Measurements from ENCODE around the gene SLC38A2.
A peak's percentile ranks its signal among the peaks of the same experiment; 100 is the strongest.

The SLC38A2 gene

DNA sequence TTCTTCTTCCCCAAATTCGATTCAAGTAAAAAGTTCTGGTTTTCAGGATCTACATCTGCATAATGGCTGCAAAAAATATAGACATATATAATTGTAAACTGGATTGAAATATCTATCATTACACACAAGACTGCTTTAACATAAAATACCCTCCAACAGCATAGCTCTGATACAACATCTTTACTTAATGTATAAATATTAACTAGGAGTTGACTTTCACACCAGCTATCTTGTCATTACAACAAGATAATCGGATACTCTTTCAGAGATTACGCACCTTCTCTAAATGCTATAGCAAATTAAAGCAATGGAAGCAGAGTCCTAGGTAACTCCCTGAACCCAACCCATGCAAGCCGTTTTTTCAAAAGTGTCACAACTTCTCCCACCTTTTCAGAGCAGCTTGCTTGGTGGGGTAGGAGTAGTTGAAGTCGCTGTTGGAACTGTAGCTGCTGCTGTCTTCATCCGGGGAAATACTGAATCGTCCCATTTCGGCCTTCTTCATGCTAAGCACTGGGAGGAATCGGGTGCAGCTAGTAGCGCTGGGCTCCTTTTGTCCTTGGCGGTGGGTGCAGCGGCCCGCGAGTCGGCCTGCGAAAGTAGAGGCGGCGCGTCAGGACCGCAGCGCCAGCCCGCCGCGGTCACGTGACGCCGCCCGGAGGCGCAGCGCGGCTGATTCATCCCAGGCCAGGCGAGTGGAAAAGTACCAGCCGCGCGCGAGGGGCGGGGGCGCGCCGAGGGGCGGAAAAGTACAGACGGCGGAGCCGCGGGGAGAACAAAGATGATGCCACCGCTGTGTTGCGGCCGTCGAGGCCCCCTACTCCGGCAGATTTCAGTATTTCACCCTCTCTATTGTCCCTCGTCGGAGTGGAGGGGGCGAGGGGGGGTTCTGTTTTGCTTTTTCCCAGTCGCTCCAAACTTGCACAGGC lies 1.5 kb downstream of the SLC38A2 start:
- TF ChIP-seq, protein P1, sequence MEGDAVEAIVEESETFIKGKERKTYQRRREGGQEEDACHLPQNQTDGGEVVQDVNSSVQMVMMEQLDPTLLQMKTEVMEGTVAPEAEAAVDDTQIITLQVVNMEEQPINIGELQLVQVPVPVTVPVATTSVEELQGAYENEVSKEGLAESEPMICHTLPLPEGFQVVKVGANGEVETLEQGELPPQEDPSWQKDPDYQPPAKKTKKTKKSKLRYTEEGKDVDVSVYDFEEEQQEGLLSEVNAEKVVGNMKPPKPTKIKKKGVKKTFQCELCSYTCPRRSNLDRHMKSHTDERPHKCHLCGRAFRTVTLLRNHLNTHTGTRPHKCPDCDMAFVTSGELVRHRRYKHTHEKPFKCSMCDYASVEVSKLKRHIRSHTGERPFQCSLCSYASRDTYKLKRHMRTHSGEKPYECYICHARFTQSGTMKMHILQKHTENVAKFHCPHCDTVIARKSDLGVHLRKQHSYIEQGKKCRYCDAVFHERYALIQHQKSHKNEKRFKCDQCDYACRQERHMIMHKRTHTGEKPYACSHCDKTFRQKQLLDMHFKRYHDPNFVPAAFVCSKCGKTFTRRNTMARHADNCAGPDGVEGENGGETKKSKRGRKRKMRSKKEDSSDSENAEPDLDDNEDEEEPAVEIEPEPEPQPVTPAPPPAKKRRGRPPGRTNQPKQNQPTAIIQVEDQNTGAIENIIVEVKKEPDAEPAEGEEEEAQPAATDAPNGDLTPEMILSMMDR (IDR thresholded peaks at IDR 0.05; ENCODE audit: low read depth, low read length, missing control alignments) = no peak
- H3K4me3 ChIP-seq (ENCODE audit: low read depth, low read length) = peak overlapping the region; percentile 93
- DNase-seq (ENCODE audit: low read depth) = no peak

DNA sequence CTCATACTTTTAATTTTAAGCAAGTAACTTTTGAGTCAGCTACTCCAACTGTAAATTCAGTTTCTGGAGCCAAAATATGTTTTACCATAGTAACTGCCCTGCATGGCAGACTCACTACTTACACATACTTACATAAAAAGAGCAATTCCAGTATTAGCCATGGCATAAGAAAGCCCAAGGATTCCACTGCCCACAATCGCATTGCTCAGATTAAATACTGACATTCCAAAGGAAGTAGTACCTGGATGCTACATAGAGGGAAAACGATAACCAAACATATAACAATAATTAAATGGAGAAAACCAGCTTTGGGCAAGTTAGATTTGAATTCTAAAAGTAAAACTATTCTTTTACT lies 2.2 kb downstream of the SLC38A2 start:
- peak overlapping the region; percentile 93 for H3K4me3 ChIP-seq (ENCODE audit: low read depth, low read length)
- TF ChIP-seq, protein P1 (IDR thresholded peaks at IDR 0.05; ENCODE audit: low read depth, low read length, missing control alignments) = no peak
- DNase-seq (ENCODE audit: low read depth) = no peak

- DNase-seq (ENCODE audit: low read depth) = no peak
These were observed 2.8 kb downstream of the SLC38A2 start for GRCh38 chr12:46369474-46370379.

DNA sequence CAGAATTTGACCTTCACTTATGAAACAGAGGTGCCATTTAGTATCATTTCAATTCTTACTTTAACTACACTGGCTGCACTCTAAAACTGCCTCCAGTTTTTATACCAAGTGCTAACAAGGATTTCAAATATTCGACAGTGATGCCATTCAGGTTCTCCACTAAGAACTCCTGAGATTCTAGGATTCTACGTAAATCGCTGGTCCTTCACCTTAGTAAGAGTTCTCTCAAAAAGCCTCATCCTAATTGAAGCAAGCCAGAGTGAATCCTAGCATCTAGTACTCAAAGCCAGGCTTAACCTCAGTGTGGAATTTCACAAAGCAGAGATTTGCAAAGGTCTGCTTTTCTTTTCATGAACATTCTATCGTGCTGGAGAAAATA lies 3.5 kb downstream of the SLC38A2 start:
- TF ChIP-seq, protein P1 (IDR thresholded peaks at IDR 0.05; ENCODE audit: low read depth, low read length, missing control alignments) = no peak
- no peak for DNase-seq (ENCODE audit: low read depth)
- no peak overlapping the region; the same call in 1 of the 2 replicates for H3K4me3 ChIP-seq (ENCODE audit: low read depth, low read length)

More at GRCh38 chr12:46369474-46370379, 2.8 kb downstream of the SLC38A2 start:
- peak overlapping the region; percentile 93; the same call in 1 of the 2 replicates for H3K4me3 ChIP-seq (ENCODE audit: low read depth, low read length)
- TF ChIP-seq, protein P1 (IDR thresholded peaks at IDR 0.05; ENCODE audit: low read depth, low read length, missing control alignments) = no peak

DNA sequence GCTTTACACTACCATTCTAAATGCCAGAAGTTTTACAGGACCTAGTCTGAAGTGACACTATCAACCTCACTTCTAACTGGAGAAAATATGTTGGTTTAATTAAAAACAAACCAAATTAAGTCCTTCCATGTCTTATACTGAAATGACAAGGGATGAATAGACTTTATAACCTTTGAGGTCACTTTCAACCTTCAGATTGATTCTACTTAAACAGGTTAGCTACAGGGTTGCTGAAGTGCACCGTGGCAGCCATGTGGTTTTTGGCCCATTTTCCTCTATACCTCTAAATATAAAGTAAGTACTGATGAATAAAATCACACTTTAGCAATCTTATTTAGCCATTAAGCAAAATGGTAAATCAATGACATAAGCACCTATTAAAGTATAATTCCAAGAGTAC lies 3.9 kb downstream of the SLC38A2 start:
- TF ChIP-seq, protein P1 (IDR thresholded peaks at IDR 0.05; ENCODE audit: low read depth, low read length, missing control alignments) = no peak
- H3K4me3 ChIP-seq (ENCODE audit: low read depth, low read length) = no peak overlapping the region

DNA sequence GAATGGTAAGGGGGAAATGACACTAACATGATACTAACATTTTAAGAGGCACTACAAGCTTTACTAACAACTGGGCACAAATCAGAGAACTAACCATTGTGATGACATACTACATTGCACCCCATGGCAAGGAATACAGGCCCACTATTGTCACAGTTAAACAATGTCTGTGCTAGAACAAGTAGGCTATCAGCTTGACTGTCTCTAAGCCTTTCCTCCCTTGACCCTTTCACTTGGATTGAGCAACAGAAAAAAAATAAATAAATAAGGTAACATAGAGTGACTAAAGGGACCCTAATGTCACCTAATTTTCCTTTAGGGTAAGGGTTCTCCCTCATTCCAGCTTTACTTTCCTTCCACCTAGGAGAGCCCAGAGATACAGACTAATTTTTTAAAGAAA lies 4.4 kb downstream of the SLC38A2 start:
- H3K4me3 ChIP-seq (ENCODE audit: low read depth, low read length) = no peak overlapping the region; the same call in 1 of the 2 replicates
- TF ChIP-seq, protein P1 (IDR thresholded peaks at IDR 0.05; ENCODE audit: low read depth, low read length, missing control alignments) = no peak
- DNase-seq (ENCODE audit: low read depth) = no peak

More for the DNA sequence above, 3.9 kb downstream of the SLC38A2 start:
- no peak for DNase-seq (ENCODE audit: low read depth)

Measured in GM12864 (cell line).